ENCODE results near the gene SNX20.

DNA sequence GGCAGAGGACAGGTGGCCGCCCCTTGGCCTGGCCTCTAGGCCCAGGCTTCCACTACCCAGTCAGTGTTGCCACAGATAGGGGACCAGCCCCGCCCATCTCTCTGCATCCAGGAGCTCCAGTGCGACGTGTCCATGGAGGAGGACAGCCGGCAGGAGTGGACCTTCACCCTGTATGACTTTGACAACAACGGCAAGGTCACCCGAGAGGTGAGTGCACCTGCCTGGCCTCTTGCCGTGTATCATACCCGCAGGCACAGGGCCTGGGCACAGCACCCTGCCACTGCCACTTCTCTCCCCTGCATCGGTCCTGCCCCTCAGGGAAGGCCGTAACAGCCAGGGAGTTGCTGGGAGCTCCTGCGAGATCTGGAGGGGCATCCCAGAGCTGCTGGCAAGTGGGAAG lies 55.7 kb downstream of the SNX20 start:
- no peak for TF ChIP-seq CTCF (conservative IDR thresholded peaks at IDR 0.05 in 1 of 2, IDR thresholded peaks at IDR 0.05 in 1 of 2; ENCODE audit: extremely low read depth in 1 of 2, insufficient read depth in 1 of 2, low read depth in 1 of 2, low read length in 2 of 2)
- no peak for TF ChIP-seq EZH2 (IDR thresholded peaks at IDR 0.05; ENCODE audit: borderline replicate concordance, low read length)

All from mammary epithelial cell (primary cell).